ENCODE results near the gene HADHB. TPM values are rescaled to one million over a fixed set of nuclear protein-coding genes. Genes with fewer than 3 reads are reported as not detected.

HADHB gene
- total and polyA plus RNA-seq, 2 donors from 2014 or later, result 132 to 232 TPM

DNA sequence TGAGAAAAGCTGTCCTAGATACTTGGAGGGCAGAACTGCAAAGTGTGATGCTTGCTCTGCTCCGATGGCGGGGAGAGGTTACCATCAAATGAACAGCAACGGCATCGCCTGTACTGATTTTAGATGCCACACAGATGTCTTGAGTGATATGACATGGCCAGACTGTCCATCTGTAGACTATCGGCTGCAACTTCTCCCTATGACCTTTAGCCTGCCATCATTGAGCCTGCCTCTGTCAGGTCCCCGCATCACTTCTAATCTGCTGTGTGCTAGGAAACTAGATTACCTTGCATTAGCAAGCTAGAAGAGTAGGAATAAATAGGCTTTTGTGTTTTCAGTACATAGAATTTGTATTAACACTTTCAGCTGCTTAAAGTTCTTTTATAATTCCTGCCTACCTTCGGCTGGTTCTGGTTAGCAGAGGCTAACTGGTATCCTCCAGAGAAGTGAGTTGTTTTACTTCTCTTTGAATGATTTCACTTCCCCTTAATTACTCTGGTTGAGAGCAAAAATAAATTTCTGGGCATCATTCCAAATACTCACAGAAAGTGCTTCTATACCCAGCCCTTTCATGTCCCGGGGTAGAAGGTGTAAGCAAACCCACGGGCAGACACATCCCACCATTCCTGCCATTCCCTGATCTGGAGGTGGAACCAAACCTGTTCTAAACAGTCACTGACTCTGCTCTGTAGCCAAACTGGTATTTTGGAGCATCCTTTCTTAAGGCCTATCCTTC, 47.9 kb upstream of the HADHB start:
- no peak overlapping the region for H3K27ac ChIP-seq (ENCODE audit: low read depth in 2 of 2, low read length in 2 of 2)
- no peak overlapping the region for H3K4me3 ChIP-seq (ENCODE audit: low read length in 3 of 3)
- no peak overlapping the region for H3K9ac ChIP-seq (ENCODE audit: low read length in 3 of 3)
- no peaks in the 10 kb centered on the region for H3K9me3 ChIP-seq (ENCODE audit: control insufficient read depth in 2 of 3, insufficient read depth in 1 of 3, low read length in 3 of 3)
- no peaks in the 10 kb centered on the region for H3K27me3 ChIP-seq (ENCODE audit: control insufficient read depth, insufficient read depth, low read length)
- intact Hi-C loops (cut with DNase I), result no loop called here
- H3K36me3 ChIP-seq (ENCODE audit: control insufficient read depth in 2 of 3, insufficient read depth in 3 of 3, low read length in 3 of 3), result peaks cover 10 to 77% (median 43%) of the 10 kb centered on the region in 3 donors
- no peak for FAIRE-seq
- no peaks in the 10 kb centered on the region for H3K4me1 ChIP-seq (ENCODE audit: control insufficient read depth in 2 of 3, insufficient read depth in 2 of 3, low read depth in 1 of 3, low read length in 3 of 3)
- DNase-seq, result no peak
- TF ChIP-seq, protein P1, sequence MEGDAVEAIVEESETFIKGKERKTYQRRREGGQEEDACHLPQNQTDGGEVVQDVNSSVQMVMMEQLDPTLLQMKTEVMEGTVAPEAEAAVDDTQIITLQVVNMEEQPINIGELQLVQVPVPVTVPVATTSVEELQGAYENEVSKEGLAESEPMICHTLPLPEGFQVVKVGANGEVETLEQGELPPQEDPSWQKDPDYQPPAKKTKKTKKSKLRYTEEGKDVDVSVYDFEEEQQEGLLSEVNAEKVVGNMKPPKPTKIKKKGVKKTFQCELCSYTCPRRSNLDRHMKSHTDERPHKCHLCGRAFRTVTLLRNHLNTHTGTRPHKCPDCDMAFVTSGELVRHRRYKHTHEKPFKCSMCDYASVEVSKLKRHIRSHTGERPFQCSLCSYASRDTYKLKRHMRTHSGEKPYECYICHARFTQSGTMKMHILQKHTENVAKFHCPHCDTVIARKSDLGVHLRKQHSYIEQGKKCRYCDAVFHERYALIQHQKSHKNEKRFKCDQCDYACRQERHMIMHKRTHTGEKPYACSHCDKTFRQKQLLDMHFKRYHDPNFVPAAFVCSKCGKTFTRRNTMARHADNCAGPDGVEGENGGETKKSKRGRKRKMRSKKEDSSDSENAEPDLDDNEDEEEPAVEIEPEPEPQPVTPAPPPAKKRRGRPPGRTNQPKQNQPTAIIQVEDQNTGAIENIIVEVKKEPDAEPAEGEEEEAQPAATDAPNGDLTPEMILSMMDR (IDR thresholded peaks at IDR 0.05; ENCODE audit: borderline replicate concordance, extremely low read depth, insufficient read depth), result no peak

DNA sequence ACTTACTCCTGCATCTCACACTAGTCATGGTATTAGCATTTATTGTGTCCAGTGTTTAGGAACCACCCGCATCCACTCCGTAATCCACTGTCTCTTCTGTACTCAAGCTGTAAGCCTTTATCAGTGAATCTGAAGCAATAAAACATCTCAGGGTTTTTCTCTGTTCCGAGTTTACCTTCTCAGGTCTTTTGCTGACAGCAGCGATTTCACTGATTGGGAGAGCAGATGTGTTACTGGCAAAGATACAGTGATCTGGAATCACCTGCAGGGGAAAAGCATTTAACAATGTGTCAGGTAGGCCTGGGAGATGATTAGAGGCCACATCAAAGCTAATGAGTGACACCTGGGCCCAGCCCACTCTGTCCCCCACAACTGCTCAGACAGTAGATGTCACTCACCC, 47.2 kb upstream of the HADHB start:
- H3K27me3 ChIP-seq (ENCODE audit: control insufficient read depth, insufficient read depth, low read length), result no peaks in the 10 kb centered on the region
- H3K27ac ChIP-seq (ENCODE audit: low read depth in 2 of 2, low read length in 2 of 2), result no peak overlapping the region
- no peak overlapping the region for H3K9ac ChIP-seq (ENCODE audit: low read length in 3 of 3)
- DNase-seq (no peak), FAIRE-seq (no peak)
- H3K4me3 ChIP-seq (ENCODE audit: low read length in 3 of 3), result no peak overlapping the region
- no peaks in the 10 kb centered on the region for H3K4me1 ChIP-seq (ENCODE audit: control insufficient read depth in 2 of 3, insufficient read depth in 2 of 3, low read depth in 1 of 3, low read length in 3 of 3)
- intact Hi-C loops (cut with DNase I), result no loop called here
- no peaks in the 10 kb centered on the region for H3K9me3 ChIP-seq (ENCODE audit: control insufficient read depth in 2 of 3, insufficient read depth in 1 of 3, low read length in 3 of 3)
- H3K36me3 ChIP-seq (ENCODE audit: control insufficient read depth in 2 of 3, insufficient read depth in 3 of 3, low read length in 3 of 3), result peaks cover 10 to 80% (median 46%) of the 10 kb centered on the region in 3 donors
- TF ChIP-seq, protein P1 (IDR thresholded peaks at IDR 0.05; ENCODE audit: borderline replicate concordance, extremely low read depth, insufficient read depth), result no peak

DNA sequence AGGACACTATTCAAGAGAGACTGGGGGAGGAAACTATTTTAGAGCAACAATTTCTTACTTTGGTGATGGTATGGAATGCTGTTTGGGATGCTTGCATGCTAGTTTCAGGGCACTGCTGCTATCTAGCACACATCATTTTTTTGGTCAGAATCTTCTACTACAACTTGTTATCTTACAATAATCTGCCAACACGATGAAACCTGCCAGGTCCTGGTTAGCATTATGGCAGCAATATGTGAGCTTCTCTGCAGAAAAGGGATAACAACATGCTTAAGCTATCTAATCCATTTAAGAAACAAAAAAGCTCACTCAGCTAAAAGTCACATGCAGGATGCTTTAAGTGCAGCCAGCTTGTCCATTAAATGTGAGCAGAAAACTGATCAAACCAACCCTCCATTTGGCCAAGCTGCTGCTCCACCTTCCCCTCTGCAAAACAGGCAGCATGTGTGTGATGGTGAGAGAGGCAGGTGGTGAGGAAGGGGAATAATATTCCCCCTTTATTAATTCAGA, 41.7 kb upstream of the HADHB start:
- Histone ChIP-seq H3K4me1 (ENCODE audit: control insufficient read depth in 2 of 3, insufficient read depth in 2 of 3, low read depth in 1 of 3, low read length in 3 of 3) (no peaks in the 10 kb centered on the region), H3K27me3 (ENCODE audit: control insufficient read depth, insufficient read depth, low read length) (no peaks in the 10 kb centered on the region), H3K27ac (ENCODE audit: low read depth in 2 of 2, low read length in 2 of 2) (no peak overlapping the region), H3K9me3 (ENCODE audit: control insufficient read depth in 2 of 3, insufficient read depth in 1 of 3, low read length in 3 of 3) (no peaks in the 10 kb centered on the region), H3K4me3 (ENCODE audit: low read length in 3 of 3) (no peak overlapping the region), H3K36me3 (ENCODE audit: control insufficient read depth in 2 of 3, insufficient read depth in 3 of 3, low read length in 3 of 3) (peaks cover 2 to 48% (median 36%) of the 10 kb centered on the region in 3 donors), H3K9ac (ENCODE audit: low read length in 3 of 3) (no peak overlapping the region)
- intact Hi-C loops (cut with DNase I), result no loop called here
- no peak for DNase-seq
- TF ChIP-seq, protein P1 (IDR thresholded peaks at IDR 0.05; ENCODE audit: borderline replicate concordance, extremely low read depth, insufficient read depth), result no peak
- FAIRE-seq, result no peak
